OCI-LY1 (cell line): ENCODE data around the gene PTPN13.
A peak's percentile ranks its signal among the peaks of the same experiment; 100 is the strongest.

Experiments
- H2AFZ ChIP-seq: fragments of 200-600 bp; sonication (generic), shearing (Covaris generic); 2 replicates; pipeline ENCODE4 v1.6.0; 2014; ENCODE audit warnings: antibody characterized with exemption, mild to moderate bottlenecking, low read length
- H3F3A ChIP-seq: fragments of 200-600 bp; sonication (generic), shearing (Covaris generic); 2 replicates; pipeline ENCODE4 v1.6.0; 2014; ENCODE audit warnings: mild to moderate bottlenecking, antibody characterized with exemption, low read length, moderate library complexity; ENCODE audit not compliant: insufficient read depth
- H3K27ac ChIP-seq: fragments of 200-600 bp; sonication (generic); 2 replicates; pipeline ENCODE4 v1.5.1; 2014; ENCODE audit warnings: low read length, mixed run types, mild to moderate bottlenecking, low read depth; ENCODE audit not compliant: poor library complexity, severe bottlenecking
- H3K27me3 ChIP-seq: fragments of 200-600 bp; sonication (generic); 2 replicates; pipeline ENCODE4 v1.6.0; 2014; ENCODE audit warnings: antibody characterized with exemption, mild to moderate bottlenecking, low read length, moderate library complexity; ENCODE audit not compliant: insufficient read depth
- H3K36me3 ChIP-seq: fragments of 200-600 bp; sonication (generic); 2 replicates; pipeline ENCODE4 v1.6.1; 2014; ENCODE audit warnings: mild to moderate bottlenecking, antibody characterized with exemption, low read length, moderate library complexity, mixed read lengths; ENCODE audit not compliant: insufficient read depth
- H3K4me1 ChIP-seq: fragments of 200-600 bp; sonication (generic); 2 replicates; pipeline ENCODE4 v1.5.1; 2014; ENCODE audit warnings: mild to moderate bottlenecking, low read length, moderate library complexity; ENCODE audit not compliant: insufficient read depth, severe bottlenecking
- H3K4me2 ChIP-seq: fragments of 200-600 bp; sonication (generic), shearing (Covaris generic); 2 replicates; pipeline ENCODE4 v1.6.1; 2014; ENCODE audit warnings: low read length
- H3K4me3 ChIP-seq: fragments of 200-600 bp; sonication (generic); 2 replicates; pipeline ENCODE4 v1.5.1; 2014; ENCODE audit warnings: low read length, low read depth, mild to moderate bottlenecking, mixed read lengths; ENCODE audit not compliant: poor library complexity, severe bottlenecking
- H3K79me2 ChIP-seq: fragments of 200-600 bp; shearing (Covaris generic); 2 replicates; pipeline ENCODE4 v1.6.1; 2016; ENCODE audit warnings: mixed run types, low read length, mixed read lengths; ENCODE audit not compliant: insufficient read depth
- H3K9ac ChIP-seq: fragments of 200-600 bp; sonication (generic), shearing (Covaris generic); 2 replicates; pipeline ENCODE4 v1.6.1; 2014; ENCODE audit warnings: mild to moderate bottlenecking, low read length, mixed read lengths
- H3K9me2 ChIP-seq: fragments of 200-600 bp; sonication (generic), shearing (Covaris generic); 2 replicates; pipeline ENCODE4 v1.6.1; 2014; ENCODE audit warnings: low read depth, mild to moderate bottlenecking, low read length, mixed read lengths
- H3K9me3 ChIP-seq: fragments of 200-600 bp; shearing (Covaris generic); 2 replicates; pipeline ENCODE4 v1.6.1; 2014; ENCODE audit warnings: low read length, mixed read lengths
- H4K20me1 ChIP-seq: fragments of 200-600 bp; sonication (generic), shearing (Covaris generic); 2 replicates; pipeline ENCODE4 v1.6.0; 2016; ENCODE audit warnings: mild to moderate bottlenecking, low read length; ENCODE audit not compliant: insufficient read depth
- CTCF ChIP-seq: fragments of 200-600 bp; sonication (generic), shearing (Covaris generic); IDR thresholded peaks from 2 replicates; pipeline ENCODE4 v1.5.1; 2017; ENCODE audit warnings: mild to moderate bottlenecking, antibody characterized with exemption, low read length, moderate library complexity, mixed read lengths
- EZH2 ChIP-seq: fragments of 200-600 bp; sonication (generic), shearing (Covaris generic); IDR thresholded peaks from 2 replicates; pipeline ENCODE4 v1.8.0; 2017; ENCODE audit warnings: borderline replicate concordance, mixed run types, mild to moderate bottlenecking, antibody characterized with exemption, low read length, moderate library complexity, mixed read lengths

The PTPN13 gene, protein sequence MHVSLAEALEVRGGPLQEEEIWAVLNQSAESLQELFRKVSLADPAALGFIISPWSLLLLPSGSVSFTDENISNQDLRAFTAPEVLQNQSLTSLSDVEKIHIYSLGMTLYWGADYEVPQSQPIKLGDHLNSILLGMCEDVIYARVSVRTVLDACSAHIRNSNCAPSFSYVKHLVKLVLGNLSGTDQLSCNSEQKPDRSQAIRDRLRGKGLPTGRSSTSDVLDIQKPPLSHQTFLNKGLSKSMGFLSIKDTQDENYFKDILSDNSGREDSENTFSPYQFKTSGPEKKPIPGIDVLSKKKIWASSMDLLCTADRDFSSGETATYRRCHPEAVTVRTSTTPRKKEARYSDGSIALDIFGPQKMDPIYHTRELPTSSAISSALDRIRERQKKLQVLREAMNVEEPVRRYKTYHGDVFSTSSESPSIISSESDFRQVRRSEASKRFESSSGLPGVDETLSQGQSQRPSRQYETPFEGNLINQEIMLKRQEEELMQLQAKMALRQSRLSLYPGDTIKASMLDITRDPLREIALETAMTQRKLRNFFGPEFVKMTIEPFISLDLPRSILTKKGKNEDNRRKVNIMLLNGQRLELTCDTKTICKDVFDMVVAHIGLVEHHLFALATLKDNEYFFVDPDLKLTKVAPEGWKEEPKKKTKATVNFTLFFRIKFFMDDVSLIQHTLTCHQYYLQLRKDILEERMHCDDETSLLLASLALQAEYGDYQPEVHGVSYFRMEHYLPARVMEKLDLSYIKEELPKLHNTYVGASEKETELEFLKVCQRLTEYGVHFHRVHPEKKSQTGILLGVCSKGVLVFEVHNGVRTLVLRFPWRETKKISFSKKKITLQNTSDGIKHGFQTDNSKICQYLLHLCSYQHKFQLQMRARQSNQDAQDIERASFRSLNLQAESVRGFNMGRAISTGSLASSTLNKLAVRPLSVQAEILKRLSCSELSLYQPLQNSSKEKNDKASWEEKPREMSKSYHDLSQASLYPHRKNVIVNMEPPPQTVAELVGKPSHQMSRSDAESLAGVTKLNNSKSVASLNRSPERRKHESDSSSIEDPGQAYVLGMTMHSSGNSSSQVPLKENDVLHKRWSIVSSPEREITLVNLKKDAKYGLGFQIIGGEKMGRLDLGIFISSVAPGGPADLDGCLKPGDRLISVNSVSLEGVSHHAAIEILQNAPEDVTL (N-terminal part only)

DNA sequence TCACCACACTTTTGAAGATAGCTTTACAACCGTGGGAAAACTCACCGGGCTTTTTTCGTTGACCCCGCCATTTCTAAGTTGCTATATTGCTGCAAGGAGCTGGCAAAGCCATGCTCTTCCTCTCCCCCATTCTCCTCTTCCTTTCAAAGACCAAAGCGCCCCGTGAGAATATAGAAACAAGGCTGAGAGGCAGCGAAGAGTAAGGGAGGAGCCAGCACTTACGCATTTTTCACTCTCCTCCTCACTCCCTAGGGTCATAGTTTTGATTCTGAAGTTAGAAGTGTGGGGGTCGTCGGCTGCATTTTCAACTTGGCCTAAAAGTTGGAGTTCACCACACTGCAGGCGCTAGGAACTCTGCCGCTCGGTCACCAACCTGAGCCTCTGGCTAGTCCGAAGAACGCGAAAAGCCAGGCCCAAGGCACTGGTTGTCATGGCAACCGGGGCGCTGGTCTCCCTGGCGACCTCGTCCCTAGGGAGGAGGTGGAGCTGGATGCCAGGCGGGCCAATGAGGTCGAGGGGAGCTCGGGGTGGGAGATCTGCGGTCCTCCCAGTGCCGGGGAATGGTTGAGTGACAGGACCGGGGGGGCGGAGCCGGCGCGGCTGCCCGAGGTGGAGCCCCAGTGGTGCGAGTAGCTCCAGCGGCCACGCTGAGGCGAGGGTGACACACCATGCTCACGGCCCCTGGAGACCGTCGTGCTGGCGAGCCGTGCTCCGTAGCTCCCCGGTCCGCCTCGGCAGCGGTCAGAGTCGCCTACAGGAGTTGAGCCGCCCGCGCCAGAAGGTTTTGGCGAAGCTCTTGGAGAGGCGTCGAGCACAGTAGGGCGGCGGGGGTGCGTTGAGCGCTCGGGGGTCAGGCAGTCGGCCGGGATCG, at the start of gene PTPN13:
Gene PTPN13 (plus strand): TSS at position 628 of the 871 bp plus-strand sequence. CDS start 40,942 bp downstream, outside the sequence.
- Histone ChIP-seq H3K27me3 (no peaks in the 10 kb centered on the region), H3K9ac (no peak within 1 kb of the TSS), H3K79me2 (no peaks in the 10 kb centered on the region), H3K36me3 (no peaks in the 10 kb centered on the region), H3K27ac (no peak within 1 kb of the TSS), H3K4me3 (peak within 1 kb of the TSS; percentile 51), H2AFZ (no peak within 1 kb of the TSS), H3K9me3 (no peaks in the 10 kb centered on the region), H3K4me2 (peak within 1 kb of the TSS; percentile 68), H4K20me1 (no peaks in the 10 kb centered on the region), H3K4me1 (peaks cover 13% of the 10 kb centered on the region), H3F3A (no peaks in the 10 kb centered on the region), H3K9me2 (no peaks in the 10 kb centered on the region)
- TF ChIP-seq EZH2: no peak
- no peak for TF ChIP-seq CTCF

GRCh38 chr4:86547140-86547539, 47.0 kb upstream of the PTPN13 start:
- Histone ChIP-seq H3K9ac (no peak overlapping the region), H3K4me3 (no peak overlapping the region), H3K27ac (no peak overlapping the region), H3K79me2 (no peaks in the 10 kb centered on the region), H3K36me3 (no peaks in the 10 kb centered on the region), H2AFZ (no peak overlapping the region), H4K20me1 (no peaks in the 10 kb centered on the region), H3K9me3 (no peaks in the 10 kb centered on the region), H3K4me1 (no peaks in the 10 kb centered on the region), H3F3A (no peaks in the 10 kb centered on the region), H3K4me2 (no peak overlapping the region), H3K9me2 (no peaks in the 10 kb centered on the region), H3K27me3 (no peaks in the 10 kb centered on the region)
- no peak for TF ChIP-seq CTCF
- TF ChIP-seq EZH2: no peak
